ENCODE data around the gene TEX53. TPM values are rescaled to one million over a fixed set of nuclear protein-coding genes. Genes with fewer than 3 reads are reported as not detected.

The TEX53 gene
- total and polyA plus RNA-seq, 2 donors (not counting 1 experiment from before 2014, with no cell fraction given), result not detected

DNA sequence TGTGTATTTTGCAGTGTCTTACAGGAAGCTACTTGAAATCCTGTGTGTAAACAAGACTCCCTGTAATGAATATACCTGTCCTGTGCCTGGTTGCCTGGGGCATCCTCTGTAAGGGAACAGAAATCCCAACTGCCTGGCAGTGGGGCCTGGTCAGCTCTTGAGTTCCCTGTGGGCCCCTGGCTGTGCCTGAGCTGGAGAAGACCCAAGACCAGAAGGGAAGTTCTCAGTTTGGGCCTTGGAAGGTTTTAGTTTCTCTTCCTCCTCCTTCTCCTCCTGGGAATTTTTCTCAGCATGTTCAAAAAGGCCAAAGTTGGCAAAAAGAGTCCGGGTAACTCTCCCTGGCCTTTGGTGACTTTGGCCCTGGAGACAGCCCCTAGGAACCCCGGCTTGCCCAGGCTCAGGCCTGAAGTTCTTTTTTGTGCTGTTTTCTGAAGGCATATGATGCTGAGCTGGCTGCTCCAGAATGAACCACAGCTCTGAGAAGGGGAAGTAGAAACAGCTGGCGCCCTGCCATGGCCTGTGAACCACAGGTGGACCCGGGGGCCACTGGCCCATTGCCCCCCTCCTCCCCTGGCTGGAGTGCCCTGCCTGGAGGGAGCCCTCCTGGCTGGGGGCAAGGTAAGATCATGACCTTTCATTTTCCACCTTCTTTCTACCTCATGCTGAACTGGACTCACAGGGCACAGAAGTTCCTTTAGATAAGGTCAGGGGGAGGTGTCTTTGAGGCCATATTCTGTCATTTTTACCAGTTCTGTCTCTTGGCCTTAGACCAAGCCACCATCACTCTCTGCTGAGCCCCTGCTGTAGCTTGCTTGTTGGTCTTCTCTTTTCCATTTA lies 40.7 kb downstream of the TEX53 start:
- Histone ChIP-seq H2AFZ (ENCODE audit: insufficient read depth, low read depth, low read length, poor library complexity, severe bottlenecking) (peak overlapping the region; percentile 13), H3K79me2 (ENCODE audit: control insufficient read depth, insufficient read depth, low read length) (peaks cover 72% of the 10 kb centered on the region), H3K4me3 (ENCODE audit: control extremely low read depth in 1 of 5, extremely low read depth in 1 of 5, insufficient read depth in 1 of 5, low read depth in 2 of 5, low read length in 4 of 5) (peak overlapping the region in 1 of 5 experiments; percentile 18), H3K4me2 (replicated peaks; ENCODE audit: low read depth, low read length, poor library complexity, severe bottlenecking) (peak overlapping the region; percentile 72), H3K36me3 (replicated peaks in 1 of 2; ENCODE audit: control extremely low read depth in 1 of 2, control insufficient read depth in 1 of 2, extremely low read depth in 1 of 2, insufficient read depth in 2 of 2, low read length in 1 of 2) (peaks cover 0 to 20% of the 10 kb centered on the region in 2 experiments), H3K27ac (ENCODE audit: low read length in 2 of 2) (peak overlapping the region; percentile 81 to 89), H3K9me3 (ENCODE audit: control extremely low read depth in 1 of 3, control insufficient read depth in 2 of 3, insufficient read depth in 1 of 3, low read length in 2 of 3) (no peaks in the 10 kb centered on the region), H3K9ac (ENCODE audit: low read length) (no peak overlapping the region), H3K27me3 (replicated peaks in 1 of 4; ENCODE audit: control extremely low read depth in 1 of 4, control insufficient read depth in 3 of 4, insufficient read depth in 4 of 4, low read length in 3 of 4) (no peaks in the 10 kb centered on the region), H4K20me1 (ENCODE audit: control insufficient read depth, insufficient read depth, low read length, poor library complexity, severe bottlenecking) (no peaks in the 10 kb centered on the region), H3K4me1 (ENCODE audit: control insufficient read depth in 2 of 2, insufficient read depth in 2 of 2, low read length in 2 of 2) (peaks cover 74 to 93% of the 10 kb centered on the region in 2 donors)
- ChIA-PET CTCF (interaction anchor here (0.9 to 8.8 kb wide), 11 partner anchors 12 to 277 kb away, joined by 3 to 76 read pairs (median 4); partner anchors contain the start of gene ATP6V1G1), POLR2A (interaction anchor here (0.7 to 1.7 kb wide), 9 partner anchors 22 to 263 kb away, joined by 3 to 14 read pairs (median 4); partner anchors contain the start of gene ATP6V1G1)
- TF ChIP-seq, protein P1, sequence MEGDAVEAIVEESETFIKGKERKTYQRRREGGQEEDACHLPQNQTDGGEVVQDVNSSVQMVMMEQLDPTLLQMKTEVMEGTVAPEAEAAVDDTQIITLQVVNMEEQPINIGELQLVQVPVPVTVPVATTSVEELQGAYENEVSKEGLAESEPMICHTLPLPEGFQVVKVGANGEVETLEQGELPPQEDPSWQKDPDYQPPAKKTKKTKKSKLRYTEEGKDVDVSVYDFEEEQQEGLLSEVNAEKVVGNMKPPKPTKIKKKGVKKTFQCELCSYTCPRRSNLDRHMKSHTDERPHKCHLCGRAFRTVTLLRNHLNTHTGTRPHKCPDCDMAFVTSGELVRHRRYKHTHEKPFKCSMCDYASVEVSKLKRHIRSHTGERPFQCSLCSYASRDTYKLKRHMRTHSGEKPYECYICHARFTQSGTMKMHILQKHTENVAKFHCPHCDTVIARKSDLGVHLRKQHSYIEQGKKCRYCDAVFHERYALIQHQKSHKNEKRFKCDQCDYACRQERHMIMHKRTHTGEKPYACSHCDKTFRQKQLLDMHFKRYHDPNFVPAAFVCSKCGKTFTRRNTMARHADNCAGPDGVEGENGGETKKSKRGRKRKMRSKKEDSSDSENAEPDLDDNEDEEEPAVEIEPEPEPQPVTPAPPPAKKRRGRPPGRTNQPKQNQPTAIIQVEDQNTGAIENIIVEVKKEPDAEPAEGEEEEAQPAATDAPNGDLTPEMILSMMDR (IDR thresholded peaks at IDR 0.05), result no peak
- no peak for TF ChIP-seq EZH2 (IDR thresholded peaks at IDR 0.05; ENCODE audit: borderline replicate concordance, insufficient read depth, low read depth, low read length, poor library complexity, severe bottlenecking)
- Mint-ChIP-seq H3K27ac (peak overlapping the region; percentile 98), H3K4me3 (peak overlapping the region; percentile 79), H3K4me1 (peaks cover 72% of the 10 kb centered on the region), H3K27me3 (no peaks in the 10 kb centered on the region), H3K9me3 (ENCODE audit: insufficient read depth) (no peaks in the 10 kb centered on the region)
- intact Hi-C loops (cut with micrococcal nuclease), result loop anchor here (1.0 to 10.0 kb wide), 3 partner anchors 52 to 166 kb away; no protein-coding TSS in a partner anchor
- DNase-seq (peak; percentile 88), ATAC-seq (ENCODE audit: low read depth) (peak; percentile 80)
- 0% methylated on average over 2 of the region's 4 CpGs for WGBS (ENCODE audit: insufficient coverage)
